HG03457 (cell line): ENCODE results near the gene TBX2.

Source experiments
- ATAC-seq: cut with Tn5 transposase; IDR thresholded peaks from one replicate; pipeline ENCODE4 v1.9.1; 2021; ENCODE audit warnings: moderate number of reproducible peaks; ENCODE audit not compliant: unreplicated experiment

The TBX2 gene

DNA sequence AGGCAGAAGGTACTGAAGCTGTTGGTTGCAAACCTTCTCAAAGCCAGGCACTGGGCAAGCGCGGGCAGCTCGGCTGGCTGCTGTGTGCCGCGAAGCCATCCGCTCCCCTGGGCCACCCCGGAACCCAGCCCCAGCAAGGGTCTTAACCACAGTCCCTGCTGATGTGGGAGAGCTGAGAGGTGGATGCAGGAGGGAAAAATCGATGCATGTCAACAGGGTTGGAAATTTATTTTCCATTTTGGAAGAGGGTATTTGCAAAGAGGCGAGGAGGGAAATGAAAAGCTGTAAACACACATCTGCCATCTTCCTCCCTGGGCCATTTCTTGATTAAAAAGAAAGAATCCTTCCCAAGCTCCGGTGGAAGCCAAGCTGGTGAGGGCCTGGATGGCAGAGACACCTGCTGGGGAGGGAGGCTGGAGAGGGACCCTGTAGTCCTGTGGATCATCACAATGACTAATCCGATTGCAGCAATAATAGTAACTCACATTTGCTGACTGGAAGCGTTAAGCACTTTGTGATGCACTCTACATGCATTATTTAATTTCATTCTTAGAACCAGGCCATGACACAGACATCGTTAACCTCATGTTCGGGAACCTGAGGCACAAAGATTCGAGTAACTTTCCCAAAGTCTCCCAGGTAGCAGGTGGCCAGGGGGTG, 13.9 kb upstream of the TBX2 start:
- no peak for ATAC-seq

- ATAC-seq: no peak
Observed at GRCh38 chr17:61386251-61386650, 13.4 kb upstream of the TBX2 start.

GRCh38 chr17:61387011-61387410, 12.6 kb upstream of the TBX2 start:
- no peak for ATAC-seq

DNA sequence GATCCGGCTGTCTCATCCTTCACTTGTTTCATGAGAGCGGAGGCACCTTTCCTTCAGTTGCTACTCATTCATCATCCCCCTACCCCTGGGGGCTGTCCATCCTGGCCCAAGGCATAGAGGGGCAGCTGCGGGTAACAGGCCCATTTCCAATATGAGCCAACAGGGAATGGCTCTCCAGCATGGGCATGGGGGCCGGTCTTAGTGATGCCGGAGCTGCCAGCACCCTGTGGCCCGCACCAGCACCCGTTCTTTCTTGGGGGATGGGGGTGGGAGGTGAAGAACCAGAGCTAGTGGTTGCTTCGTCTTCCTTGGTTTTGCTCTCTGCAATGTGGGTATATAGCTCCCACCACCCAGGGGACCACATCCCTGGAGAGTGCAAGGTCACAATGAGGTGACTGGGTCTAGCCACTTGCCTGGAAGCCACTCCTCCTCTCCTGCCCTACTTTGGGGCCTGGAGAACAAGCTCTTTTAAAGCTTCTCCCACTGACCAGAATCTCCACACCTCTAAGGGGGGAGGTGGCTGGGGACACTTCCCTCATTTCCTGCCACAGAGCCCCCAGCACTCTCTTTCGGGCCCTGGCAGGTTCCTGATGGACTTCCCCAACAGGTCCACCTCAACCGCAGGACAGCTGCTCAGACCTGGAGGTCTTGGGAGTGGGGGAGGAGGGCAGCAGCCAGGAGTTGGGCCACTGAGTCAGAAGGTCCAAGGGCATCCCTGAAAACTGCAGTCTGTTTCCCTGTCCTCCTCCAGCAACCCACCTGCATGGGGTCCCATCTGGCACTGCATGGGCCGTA, 11.9 kb upstream of the TBX2 start:
- no peak for ATAC-seq

DNA sequence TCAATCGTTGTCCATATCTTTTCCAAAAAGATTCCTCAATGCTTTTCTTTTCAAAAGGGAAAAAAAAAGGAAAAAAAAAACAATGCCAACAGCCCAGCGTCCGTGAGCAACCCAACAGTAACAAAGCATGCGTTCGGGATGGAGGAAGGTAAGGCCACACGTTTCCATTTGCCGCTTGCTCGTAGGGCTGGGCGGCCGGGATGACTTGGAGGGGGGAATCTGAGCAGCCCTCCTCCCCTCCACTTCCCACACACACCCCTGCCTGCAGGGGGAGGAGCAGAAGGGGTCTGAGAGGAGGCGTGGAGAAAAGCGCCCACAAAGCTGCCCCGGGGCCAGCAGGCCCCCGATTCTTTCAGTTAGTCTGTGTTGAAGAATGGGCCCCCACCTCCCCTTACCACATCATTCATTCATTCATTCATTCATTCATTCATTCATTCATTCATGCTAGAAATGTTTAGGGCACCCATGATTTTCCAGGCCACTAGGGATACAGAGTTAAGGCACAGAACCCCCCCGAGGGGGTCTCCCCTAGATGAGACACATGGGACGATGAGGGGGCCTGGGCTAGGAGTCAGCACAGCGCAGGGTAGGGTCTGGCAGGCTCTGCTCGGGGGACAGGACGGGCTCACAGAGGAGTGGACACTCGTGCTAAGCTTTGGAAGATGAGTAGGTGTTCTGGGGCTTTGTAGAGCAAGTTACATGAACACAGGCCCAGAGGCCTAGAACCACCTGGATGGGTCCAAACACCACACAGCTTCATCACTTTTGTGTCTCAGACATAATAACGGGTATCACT, 10.9 kb upstream of the TBX2 start:
- no peak for ATAC-seq

DNA sequence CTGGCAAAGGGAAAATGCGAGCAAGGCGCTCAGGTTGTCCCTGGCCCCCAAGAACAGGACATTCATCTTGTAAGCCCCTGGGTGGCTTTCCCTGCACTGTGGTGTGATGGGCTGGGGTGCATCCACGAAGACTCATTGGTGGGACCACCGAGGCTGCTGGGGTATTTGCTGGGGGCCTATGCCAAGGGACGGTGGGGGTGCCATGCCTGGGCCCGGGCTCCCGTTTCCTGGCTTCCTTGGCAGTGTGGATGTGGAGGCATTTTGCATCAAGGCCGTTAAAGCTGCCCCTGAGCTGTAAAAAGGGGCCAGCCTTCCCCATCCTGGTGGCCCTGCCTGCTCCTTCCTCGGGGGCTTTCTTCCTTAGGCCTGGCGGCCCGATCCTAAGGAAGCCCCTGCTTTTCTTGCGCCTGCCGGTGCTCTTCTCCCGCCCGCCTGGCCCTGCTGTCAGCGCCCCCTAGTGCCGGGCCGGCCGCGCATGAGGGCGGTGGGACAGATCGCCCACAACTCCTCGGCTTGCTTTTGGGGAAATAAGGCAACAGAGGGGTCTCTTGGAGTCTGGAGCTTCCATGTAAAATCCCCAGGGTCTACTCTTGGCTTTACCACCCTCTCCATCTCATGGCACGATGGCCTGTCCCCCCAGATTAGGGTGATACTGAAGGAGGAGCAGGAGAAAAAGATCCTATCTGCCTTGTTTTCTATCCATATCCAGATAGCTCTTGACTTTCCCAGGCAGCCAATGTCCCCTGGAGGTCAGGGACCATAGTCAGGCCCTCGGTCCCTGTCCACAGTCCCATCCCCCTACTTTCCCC, 9.8 kb upstream of the TBX2 start:
- ATAC-seq: no peak

DNA sequence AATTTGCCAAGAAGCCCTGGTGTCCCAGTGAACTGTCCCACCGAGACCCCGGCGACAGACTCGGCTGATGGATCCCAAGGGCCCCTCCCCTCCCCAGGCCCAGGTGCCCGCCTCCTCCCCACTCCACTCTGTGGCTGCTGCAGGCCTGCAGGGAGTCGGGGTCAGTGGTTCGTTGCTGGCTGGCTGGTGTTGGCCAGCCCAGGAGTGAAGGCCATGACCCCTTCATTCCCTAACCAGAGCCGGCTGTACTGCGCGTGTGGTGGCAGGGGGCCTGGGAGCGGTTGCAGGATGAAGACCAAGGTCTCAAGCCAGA, 9.2 kb upstream of the TBX2 start:
- ATAC-seq: no peak

- ATAC-seq: no peak
Observed at GRCh38 chr17:61391595-61392291, 7.9 kb upstream of the TBX2 start.

GRCh38 chr17:61392679-61393078, 7.0 kb upstream of the TBX2 start:
- ATAC-seq: no peak

GRCh38 chr17:61393550-61393903, 6.1 kb upstream of the TBX2 start:
- no peak for ATAC-seq

- no peak for ATAC-seq
Observed at GRCh38 chr17:61393904-61394629, 5.6 kb upstream of the TBX2 start.

DNA sequence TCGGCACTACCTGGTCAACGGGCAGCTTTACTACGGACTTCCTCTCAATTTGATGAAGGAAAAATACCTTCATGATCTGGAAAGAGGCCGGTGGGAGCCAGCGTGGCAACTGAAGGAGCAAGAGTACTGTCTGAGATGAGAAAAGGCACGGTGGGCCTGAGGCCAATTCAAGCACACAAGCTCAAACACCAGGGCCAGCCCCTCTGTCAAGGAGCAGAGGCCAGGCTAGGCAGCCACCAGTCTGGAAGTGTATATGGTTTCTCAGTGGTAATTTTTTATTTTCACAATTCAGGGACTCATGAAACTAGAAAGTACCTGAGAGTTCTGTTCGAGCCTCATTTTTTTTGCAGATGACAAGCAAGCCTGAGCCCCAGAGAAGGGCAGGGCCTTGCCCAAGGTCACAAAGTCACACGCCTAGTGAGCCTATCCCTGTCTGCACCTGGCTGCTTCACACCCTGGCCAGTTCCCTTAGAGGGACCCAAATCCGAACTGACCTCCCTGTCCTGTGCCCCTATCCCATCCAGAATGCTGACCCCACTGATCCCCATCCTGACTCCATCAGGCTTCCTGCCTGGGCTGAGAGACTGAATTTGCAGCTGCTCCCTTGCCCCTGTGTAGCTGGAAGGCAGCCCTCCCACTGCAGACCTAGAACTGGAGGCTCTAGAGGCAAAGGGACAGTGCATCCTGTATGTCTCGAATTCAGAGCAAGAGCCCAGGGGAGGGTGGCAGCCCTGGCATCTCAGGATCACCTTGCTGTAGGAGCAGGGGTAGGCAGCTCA, 4.8 kb upstream of the TBX2 start:
- ATAC-seq: no peak

DNA sequence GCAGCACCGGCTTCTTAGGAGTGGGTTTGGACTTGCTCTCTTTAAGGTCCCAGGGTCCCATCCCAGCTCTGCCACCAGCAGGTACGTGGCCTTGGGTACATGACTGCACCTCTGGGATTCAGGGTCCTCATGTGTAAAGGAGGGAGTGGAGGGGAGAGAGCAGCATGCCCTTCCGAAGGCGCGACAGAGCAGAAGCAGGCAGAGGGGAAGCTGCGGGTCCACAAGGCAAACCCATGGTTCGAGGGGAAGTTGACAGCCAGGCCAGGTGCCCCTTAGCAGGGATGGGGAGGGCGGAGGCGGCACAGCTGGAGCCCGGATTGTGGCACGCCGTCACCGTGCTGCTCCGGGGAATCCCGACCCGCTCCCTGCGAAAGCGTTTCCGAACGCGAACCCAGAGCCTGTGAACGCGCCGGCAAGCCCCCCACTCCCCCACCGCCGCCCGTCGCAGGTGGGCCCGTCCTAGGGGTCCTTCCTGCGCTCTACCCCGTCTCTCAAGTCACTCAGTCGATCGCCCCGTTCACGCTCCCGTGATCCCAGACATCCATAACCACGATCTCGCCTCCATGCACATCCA, 4.1 kb upstream of the TBX2 start:
- ATAC-seq: no peak

DNA sequence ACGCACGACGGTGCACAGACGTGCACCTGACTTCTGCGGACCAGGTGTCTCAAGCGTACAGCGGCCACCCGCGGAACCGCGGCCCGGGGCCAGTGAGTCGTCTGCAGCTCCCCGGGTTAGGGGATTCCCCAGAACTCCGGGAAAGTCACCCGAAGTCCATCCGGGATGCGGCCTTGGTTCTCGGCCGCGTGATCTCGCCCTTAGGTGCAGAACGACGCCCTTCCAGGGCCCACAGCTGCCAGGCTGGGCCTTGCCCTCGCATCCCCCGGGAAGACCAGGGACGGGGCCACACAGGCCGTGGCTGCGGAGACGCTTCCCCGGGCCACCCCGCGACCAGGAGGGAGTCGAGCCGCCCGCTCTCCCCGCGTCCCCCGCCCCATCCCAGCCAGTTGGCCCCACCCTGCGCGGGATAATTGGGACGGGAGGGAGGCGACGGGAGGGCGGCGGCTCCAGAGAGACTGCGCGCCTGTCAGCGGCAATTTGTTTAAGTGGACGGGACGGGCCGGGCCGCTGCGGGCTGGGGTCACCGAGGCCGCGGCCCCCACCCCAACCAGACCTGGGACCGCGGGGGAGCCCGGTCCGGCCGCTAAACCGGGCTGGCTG, 3.6 kb upstream of the TBX2 start:
- ATAC-seq: no peak

DNA sequence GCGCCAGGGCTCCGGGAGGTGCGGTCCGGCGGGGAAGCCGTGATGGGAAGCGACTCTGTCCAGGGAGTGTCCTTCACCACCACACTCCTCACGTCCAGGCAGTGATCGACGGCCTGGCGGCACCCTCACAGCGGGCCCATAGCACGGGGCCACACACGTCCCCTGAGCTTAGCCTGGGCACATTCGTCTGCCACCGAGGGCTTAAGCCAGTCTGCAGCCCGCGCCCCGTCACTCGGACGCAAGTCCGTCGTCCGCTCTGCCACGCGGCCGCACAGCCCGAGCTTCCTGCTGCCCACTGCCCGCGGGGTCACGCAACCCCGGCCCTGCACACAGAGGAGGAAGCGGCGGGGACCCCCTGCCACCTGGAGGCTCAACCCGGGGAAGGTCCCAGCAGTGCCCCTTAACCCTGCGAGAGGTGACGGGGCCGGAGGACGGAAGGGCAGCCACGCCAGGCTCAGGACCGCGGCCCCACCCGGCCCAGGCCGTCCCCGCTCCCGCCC, 3.0 kb upstream of the TBX2 start:
- no peak for ATAC-seq

- no peak for ATAC-seq
Observed at GRCh38 chr17:61397086-61397842, 2.4 kb upstream of the TBX2 start.

- no peak for ATAC-seq
Observed at GRCh38 chr17:61398721-61399130, 917 bp upstream of the TBX2 start.
